Astrocyte of the cerebellum (primary cell): ENCODE measurements around the gene ROR2.
"Not testable (repeated sequence)": the region's sequence is repeated elsewhere in the genome, so short reads cannot be mapped to it uniquely, and the experiment has no call there.

Source experiments
- DNase-seq: peaks from one replicate; pipeline ENCODE4 v3.0.0-alpha.2; 2011; ENCODE audit warnings: low read depth
- H3K4me3 ChIP-seq: 2 replicates; pipeline ENCODE4 v1.5.1; 2011; ENCODE audit warnings: mild to moderate bottlenecking, low read depth, low read length, moderate library complexity
- in situ Hi-C: cut with HindIII; loops from 2 replicates; pipeline ENCODE4 v1.10.0; 2017; ENCODE audit warnings: low sequenced_read_pairs
- TF ChIP-seq, protein P1 (sequence below): IDR thresholded peaks from 2 replicates; pipeline ENCODE4 v1.5.1; 2012; ENCODE audit warnings: low read length, low read depth, moderate library complexity, mild to moderate bottlenecking; ENCODE audit errors: missing control alignments

Gene ROR2

DNA sequence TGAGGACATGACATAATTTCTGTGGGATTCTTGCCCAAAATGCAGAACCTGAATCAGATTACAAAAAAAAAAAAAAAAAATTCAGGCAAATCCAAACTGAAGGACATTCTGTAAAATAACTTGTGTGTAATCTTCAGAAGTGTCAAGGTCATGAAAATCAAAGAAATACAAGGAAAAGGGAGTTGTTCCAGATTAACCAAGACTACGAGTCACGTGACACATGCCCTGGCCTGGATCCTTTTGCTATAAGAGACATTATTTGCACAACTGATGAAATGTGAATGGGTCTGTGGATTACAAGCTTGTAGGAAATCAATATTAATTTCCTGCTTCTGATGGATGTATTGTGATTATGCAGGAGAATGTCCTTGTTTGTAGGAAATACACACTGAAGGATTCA is 309.6 kb downstream of the ROR2 start:
- H3K4me3 ChIP-seq = no peak overlapping the region
- no peak for DNase-seq
- in situ Hi-C loops = no loop called here
- TF ChIP-seq, protein P1, sequence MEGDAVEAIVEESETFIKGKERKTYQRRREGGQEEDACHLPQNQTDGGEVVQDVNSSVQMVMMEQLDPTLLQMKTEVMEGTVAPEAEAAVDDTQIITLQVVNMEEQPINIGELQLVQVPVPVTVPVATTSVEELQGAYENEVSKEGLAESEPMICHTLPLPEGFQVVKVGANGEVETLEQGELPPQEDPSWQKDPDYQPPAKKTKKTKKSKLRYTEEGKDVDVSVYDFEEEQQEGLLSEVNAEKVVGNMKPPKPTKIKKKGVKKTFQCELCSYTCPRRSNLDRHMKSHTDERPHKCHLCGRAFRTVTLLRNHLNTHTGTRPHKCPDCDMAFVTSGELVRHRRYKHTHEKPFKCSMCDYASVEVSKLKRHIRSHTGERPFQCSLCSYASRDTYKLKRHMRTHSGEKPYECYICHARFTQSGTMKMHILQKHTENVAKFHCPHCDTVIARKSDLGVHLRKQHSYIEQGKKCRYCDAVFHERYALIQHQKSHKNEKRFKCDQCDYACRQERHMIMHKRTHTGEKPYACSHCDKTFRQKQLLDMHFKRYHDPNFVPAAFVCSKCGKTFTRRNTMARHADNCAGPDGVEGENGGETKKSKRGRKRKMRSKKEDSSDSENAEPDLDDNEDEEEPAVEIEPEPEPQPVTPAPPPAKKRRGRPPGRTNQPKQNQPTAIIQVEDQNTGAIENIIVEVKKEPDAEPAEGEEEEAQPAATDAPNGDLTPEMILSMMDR = no peak

DNA sequence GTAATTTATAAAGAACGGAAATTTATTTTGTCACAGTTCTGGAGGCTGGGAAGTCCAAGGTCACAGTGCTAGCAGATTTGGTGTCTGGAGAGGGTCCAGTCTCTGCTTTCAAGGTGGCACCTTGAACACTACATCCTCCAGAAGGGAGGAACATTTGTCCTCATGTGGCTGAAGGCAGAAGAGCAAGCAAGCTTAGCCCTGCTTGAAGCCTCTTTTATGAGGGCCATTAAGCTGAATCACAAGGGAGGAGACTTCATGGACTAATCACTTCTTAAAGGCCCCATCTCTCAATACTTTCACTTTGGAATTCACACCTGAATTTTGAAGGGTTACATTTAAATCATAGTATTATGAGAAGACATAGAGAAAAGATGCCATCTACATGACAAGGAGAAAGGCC is 311.0 kb downstream of the ROR2 start:
- DNase-seq = no peak
- in situ Hi-C loops = no loop called here

DNA sequence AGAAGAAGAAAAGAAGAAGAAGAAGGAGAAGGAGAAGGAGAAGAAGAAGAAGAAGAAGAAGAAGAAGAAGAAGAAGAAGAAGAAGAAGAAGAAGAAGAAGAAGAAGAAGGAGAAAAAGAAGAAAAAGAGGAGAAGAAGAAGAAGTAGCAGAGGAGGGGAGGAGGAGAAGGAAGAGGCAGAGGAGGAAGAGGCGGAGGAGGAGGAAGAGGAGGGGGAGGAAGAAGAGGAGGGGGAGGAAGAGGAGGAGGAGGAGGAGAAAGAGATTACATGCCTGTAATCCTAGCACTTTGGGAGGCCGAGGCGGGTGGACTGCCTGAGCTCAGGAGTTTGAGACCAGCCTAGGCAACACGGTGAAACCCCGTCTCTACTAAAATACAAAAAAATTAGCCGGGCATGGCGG is 315.2 kb downstream of the ROR2 start:
- DNase-seq, H3K4me3 ChIP-seq, in situ Hi-C loops: not testable (repeated sequence)

More for the DNA sequence above, 311.0 kb downstream of the ROR2 start:
- no peak overlapping the region for H3K4me3 ChIP-seq
- TF ChIP-seq, protein P1 = no peak

DNA sequence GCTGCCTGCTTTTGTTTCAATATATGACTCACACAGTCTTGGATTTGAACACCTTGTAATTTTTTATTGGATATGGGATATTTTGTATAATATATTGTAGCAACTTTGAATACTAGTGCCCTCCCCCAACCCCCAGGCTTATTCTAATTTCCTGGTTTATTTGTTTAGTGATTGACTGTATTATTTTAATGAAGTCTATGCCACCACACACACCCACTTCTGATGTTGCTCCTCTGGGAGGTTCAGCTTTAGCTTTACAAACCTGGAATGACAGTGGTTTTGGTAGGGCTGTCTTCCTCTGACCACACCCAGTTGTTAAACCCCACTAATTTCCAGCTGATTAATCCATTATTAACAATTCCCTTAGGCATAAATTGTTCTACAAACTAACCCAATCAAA is 320.3 kb downstream of the ROR2 start:
- in situ Hi-C loops = no loop called here
- TF ChIP-seq, protein P1 = no peak
- H3K4me3 ChIP-seq = no peak overlapping the region
- DNase-seq = no peak

DNA sequence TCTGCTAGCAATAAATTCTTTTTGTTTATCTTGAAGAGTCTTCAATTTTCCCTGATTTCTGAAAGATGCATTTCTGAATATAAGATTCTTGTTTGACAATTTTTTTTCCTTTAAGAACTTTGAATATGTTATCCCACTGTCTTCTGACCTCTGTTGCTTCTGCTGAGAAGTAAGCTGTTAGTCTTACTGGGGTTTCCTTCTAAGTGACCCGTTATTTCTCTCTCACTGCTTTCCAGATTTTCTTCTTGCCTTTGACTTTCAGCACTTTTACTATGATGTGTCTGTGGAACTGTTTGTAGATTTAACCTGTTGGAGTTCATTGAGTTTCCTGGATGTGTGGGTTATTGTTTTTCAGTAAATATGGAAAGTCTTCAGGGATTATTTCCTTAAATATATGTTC is 321.1 kb downstream of the ROR2 start:
- DNase-seq = no peak
- TF ChIP-seq, protein P1 = no peak
- in situ Hi-C loops = no loop called here
- no peak overlapping the region for H3K4me3 ChIP-seq

DNA sequence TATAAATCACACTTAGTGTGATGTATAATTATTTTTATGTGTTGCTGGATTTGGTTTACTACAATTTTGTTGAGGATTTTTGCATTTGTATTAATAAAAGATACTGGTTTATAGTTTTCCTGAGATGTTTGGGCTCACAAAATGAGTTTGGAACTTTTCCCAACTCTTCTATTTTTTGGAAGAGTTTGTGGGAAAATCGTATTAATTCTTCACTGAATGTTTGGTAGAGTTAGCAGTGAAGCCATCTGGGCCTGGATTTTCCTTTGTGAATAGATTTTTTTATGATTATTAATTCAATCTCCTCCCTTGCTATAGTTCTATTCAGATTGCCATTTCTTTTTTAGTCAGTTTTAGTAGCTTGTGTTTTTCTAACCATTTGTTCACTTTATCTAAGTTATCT is 324.7 kb downstream of the ROR2 start:
- in situ Hi-C loops = no loop called here
- no peak for DNase-seq
- TF ChIP-seq, protein P1 = no peak
- H3K4me3 ChIP-seq = no peak overlapping the region

DNA sequence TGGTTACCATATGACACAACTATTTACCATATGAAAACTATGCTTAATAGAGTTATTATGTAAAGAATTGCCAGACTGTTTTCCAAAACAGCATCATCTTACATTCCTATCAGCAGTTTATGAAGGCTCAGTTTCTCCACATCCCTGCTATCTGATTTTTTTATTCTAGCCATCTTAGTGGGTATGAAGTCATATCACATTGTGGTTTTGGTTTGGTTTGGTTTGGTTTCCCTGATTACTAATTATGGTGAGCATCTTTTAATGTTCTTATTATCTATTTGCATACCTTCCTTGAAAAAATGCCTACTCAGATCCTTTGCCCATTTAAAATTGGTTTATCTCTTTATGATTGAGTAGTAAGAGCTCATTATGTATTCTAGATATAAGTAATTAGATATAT is 327.0 kb downstream of the ROR2 start:
- DNase-seq = no peak
- in situ Hi-C loops = no loop called here
- no peak overlapping the region for H3K4me3 ChIP-seq
- TF ChIP-seq, protein P1 = no peak

DNA sequence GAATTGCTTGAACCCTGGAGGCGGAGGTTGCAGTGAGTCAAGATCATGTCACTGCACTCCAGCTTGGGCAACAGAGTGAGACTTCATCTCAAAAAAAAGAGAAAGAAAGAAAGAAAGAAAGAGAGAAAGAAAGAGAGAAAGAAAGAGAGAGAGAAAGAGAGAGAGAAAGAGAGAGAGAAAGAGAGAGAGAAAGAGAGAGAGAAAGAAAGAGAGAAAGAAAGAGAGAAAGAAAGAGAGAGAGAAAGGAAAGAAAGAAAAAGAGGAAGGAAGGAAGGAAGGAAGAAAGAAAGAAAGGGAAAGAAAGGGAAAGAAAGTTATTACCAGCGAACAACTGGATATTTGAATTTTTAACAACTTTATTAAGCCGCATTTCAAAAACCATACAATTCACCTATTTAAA is 327.9 kb downstream of the ROR2 start:
- H3K4me3 ChIP-seq, in situ Hi-C loops, DNase-seq: not testable (repeated sequence)

DNA sequence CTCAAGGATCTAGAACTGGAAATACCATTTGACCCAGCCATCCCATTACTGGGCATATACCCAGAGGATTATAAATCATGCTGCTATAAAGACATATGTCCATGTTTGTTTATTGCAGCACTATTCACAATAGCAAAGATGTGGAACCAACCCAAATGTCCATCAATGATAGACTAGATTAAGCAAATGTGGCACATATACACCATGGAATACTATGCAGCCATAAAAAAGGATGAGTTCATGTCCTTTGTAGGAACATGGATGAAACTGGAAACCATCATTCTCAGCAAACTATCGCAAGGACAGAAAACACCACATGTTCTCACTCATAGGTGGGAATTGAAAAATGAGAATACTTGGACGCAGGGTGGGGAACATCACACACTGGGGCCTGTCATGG is 336.0 kb downstream of the ROR2 start:
- DNase-seq, in situ Hi-C loops, H3K4me3 ChIP-seq: not testable (repeated sequence)
